TTC549 (cell line): Measurements from ENCODE around the gene IFNA5.

Experiments used
- FAIRE-seq: peaks from 2 replicates; lab custom pipeline; 2012; peaks lifted over from hg19 to GRCh38; lab: Jason Lieb, UNC

The IFNA5 gene

GRCh38 chr9:21305213-21305612, at the start of gene IFNA5:
Gene IFNA5, minus strand, starts transcription at chr9:21305313. Its CDS starts 57 bp downstream, at chr9:21305256.
- FAIRE-seq = no peak

DNA sequence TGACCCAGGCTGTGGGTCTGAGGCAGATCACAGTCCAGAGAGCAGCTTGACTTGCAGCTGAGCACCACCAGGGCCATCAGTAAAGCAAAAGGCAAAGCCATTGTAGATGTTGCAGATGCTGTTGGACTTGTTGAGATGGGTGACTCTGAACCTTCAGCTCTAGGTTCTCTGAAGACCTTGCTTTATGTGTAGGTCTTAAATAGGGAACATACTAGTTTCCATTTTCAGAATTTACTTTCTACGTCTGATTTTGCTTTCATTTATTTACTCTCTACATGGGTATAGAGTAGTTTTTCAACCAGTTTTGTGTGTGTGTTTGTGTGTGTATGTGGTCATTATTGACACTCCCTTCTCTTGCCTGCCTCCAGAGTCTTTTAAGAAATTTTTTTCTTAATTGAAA, 45.7 kb upstream of the IFNA5 start, which contains the start of gene IFNA6:
Gene IFNA6 (minus strand): TSS at position 101 of the 400 bp plus-strand sequence. CDS start 0 bp downstream, at position 101.
- no peak for FAIRE-seq

DNA sequence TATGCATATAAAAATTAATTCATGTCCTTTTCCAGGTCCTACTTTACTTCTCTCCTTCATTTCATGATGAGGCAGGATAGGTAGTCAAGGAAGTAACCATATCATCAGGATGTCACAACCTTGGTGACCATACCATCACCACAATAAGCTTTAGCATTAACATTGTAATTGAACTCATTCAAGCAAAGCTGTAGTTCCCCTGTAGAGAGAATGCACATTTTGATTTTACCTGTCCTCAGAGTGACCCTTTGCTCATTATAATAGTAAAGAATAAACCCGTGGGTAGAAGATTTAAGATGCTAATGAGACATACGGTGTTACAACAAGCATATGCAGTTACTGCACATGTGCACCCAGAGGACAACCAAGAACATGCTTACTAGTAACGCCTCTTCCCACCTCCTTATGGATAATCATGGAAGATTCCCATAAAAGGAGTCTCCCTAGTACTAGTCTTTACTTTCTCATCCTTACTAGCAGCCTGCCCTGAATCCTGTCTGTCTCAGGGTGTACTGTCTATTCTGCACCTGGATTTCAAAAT, 43.4 kb upstream of the IFNA5 start:
- FAIRE-seq = no peak

DNA sequence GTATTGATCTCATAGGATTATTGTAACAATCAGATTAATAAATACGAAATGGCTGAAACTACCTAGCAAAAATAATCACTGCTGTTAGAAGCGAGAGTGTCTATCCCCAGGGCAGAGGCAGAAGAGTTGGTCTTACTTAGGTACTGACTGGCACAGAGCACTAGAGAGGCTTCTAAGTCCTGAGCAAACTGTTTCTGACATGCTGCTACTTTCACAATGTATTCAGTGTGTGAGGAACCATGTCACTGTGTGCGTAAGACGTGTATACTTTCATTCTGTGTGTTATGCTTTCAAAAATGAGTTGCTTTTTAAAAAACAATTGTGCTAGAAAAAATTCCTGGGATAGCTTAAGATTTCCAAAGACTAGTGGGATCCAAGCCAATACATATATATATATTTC, 35.6 kb upstream of the IFNA5 start:
- FAIRE-seq = no peak

- FAIRE-seq = no peak
These were observed 31.3 kb upstream of the IFNA5 start for GRCh38 chr9:21336457-21336856.

- FAIRE-seq = no peak
These were observed 29.9 kb upstream of the IFNA5 start, which contains the start of gene KLHL9 for GRCh38 chr9:21334701-21335632. Gene KLHL9, minus strand, starts transcription at chr9:21335404. Its CDS starts 545 bp downstream, at chr9:21334859.

DNA sequence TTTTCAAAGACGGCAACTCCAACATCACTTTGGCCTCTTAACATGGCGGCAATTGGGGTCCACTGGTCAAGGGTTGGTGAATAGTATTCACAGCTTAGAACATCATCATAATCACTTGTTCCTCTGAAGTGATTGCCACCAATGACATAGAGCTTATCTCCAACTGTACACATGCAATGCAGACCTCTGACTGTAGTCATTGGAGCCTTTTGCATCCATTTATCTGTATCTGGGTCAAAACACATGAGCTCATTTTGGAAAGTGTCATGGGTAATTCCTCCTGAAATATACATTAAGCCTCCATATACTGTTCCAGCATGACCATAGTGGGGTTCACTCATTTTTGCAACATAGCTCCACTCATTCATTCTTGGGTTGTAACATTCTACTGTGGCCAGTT, 28.1 kb upstream of the IFNA5 start:
- FAIRE-seq = no peak

DNA sequence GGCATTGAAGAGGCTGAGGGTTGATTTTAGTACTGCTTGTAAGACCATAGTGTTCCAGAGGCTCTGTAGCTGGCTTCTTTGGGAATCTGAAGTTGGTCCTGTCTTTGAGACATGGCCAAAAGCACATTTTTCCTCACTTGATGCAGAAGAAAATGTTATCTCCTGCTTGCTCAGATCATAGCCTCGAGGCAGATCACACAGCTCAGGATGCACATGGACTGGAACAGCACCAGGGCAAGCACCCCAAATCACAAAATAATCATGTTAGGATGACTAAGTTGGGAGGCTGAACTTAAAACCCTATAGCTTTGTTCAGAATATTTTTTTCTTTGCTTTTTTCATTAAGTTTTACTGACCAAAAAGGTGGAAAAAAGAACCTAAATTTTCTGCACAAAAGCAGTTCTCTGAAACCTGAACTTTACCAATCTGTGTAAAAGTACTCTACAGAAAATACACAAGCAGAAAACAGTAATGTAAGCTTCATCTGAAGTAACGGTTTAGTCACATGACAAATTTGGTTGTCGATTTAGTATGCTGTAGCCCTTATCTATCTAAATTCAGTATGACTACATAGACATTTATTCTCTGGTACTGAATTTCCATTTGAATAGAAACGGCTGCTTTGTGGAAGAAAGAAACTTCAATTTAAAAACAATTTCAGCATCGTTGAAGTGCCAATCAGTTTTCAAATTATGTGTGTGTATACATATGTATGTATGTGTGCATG, 26.7 kb upstream of the IFNA5 start:
- no peak for FAIRE-seq

DNA sequence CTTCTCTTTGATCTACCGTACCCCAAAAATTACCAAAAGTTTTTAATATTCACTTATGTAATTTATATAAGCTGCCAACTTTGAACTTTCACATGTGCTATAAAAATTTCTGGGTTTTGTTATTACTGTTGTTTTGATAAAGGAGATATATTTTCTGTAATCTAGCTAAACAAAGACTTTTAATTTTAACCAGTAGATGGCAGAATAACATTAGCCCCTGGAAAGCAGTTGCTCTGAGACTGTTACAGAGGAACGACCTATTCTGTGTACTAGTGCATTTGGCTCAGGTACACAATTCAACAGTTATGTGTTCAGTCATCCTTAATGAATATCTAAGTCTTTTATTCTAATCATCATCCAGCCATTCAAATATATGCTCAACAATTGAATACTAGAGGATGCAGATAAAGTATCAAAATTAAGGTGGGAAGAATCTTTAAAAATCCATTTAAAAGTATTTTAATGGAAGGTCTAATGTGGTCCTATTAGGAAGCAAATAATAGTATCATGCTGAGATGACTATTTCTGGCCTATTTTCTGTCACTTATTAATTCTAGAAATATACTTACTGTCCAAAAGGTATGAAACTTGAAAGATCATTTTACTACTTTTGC, 21.5 kb upstream of the IFNA5 start:
- FAIRE-seq = peak; percentile 84

DNA sequence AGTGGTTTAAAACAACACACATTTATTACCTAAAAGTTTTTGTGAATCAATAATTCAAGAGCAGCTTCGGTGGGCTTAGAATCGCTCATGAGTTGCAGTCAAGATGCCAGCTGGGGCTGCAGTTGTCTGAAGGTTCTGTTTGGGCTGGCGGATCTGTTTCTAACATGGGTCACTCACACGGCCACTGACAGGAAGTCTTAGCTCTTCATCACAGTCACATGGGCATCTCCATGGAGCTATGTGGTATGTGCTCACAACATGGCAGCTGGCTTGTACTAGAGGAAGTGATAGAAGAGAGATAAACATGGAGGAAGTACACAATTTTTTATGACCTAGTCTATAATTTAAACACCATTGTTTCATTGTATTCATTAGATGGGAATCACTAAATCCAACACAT, 18.9 kb upstream of the IFNA5 start:
- FAIRE-seq = no peak

- FAIRE-seq = no peak
These were observed 17.9 kb upstream of the IFNA5 start for GRCh38 chr9:21322911-21323461.

DNA sequence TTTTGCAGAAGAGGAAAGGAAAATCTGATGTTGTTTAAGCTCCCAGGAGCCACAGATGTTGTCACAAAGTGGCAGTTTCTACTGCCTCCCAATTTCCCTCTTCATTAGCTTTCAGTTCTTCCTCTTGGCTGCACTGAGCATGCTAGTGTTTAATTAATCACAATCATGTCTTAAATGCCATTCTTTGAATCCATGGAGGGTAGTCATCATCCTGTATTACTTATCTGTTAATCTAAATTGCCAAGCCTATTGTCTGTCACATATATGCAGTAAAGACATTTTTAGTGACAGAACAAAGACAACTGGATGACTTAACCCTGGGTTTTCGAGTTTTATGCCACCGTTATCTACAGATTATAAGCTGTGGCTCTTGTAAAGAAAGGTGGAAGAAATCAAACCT, 15.4 kb upstream of the IFNA5 start:
- FAIRE-seq = no peak

- peak; percentile 90 for FAIRE-seq
These were observed 13.1 kb upstream of the IFNA5 start for GRCh38 chr9:21317956-21318923.

- FAIRE-seq = no peak
These were observed 11.7 kb upstream of the IFNA5 start for GRCh38 chr9:21316860-21317259.

DNA sequence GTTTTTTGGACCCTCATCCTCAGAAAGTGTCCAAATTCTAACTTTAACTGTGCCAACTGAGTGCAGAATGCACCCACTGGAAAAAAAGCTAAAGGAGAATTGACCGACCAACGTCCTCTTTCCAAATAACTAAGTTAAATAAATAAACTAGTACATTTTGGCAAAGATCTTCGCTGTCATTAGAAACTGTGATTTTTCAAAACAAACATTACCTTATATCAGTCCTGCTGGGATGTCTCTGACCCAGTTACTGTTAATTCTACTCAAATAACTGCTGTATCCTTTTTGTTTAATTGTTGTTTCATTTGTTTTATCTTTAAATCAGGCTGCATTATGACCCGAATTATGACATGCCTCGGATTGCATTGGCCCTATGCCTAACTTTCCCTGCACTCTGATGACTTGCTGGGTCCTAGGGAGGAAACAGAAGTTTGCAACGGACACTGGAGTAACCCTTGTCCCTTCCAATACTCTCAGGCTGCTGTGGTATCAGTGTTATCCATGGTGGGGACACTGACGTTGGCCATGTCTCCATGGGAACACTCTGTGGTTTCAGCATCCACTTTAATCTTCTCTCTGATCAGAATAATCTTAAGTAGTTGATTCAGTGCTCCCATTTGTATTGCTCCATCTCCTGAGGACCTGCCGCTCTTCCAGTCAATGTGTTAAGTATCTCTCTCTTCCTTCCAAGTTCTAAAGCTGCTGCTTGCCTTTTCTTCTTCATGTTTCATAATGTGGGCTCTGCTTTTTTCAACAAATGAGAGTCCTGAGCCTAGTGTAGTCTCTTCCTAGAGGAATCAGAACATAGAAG, 11.1 kb upstream of the IFNA5 start:
- no peak for FAIRE-seq

- no peak for FAIRE-seq
These were observed 9.0 kb upstream of the IFNA5 start for GRCh38 chr9:21314152-21314551.

GRCh38 chr9:21311889-21312288, 6.8 kb upstream of the IFNA5 start:
- no peak for FAIRE-seq

DNA sequence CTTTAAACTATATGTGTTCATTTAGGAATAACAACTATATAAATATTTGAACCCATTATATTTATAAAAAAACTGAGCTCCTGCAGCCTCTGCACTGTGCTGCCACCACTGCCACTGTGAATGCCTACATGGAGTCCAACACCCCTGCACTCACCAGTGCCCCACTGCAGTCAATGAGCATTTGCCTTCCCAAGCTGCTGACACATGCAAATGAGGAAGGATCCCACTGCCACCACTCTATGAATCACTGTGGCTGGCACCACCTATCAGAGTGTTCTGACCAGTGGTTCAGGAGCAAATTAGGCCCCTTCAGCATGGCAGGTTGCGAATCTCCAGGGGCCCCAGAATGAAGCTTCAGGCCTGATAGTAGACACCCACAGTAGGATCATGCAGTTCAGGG, 9.1 kb downstream of the IFNA5 start:
- no peak for FAIRE-seq

DNA sequence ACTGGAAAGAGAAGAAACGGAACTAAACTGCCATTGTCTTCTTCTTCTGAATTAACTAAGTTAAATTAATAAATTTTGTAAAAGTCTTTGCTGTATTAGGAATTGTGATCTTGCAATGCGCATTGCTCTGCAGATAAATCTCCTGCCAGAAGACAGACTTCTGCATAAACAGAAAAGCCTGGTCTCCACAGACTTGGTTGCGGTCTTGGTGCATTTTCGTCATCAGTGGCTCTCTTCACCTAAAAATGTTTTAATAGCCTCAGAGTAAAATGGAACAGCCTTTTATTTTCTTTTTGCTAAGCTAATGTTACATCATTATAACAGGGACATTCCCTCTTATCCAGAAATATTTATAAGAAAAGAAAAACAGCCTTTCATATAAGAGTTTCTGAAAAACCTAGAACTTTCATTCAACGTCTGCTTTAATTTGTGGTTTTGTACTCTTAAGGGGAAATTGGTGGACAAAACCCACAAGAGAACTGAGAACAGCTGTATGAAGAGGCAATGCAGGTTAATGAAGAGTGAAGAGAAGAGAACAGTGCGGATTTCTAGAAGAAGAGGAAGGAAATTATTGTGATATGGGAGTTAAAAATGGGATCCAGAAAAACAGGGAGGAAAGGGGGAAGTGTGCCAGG, 10.1 kb downstream of the IFNA5 start:
- FAIRE-seq = no peak

GRCh38 chr9:21294364-21294774, 10.7 kb downstream of the IFNA5 start:
- FAIRE-seq = no peak
